PC-9 (cell line): Measurements from ENCODE around the gene LKAAEAR1. TPM values are rescaled to one million over a fixed set of nuclear protein-coding genes. Genes with fewer than 3 reads are reported as not detected.

Experiments used
- BruUV-seq: library from RNA; stranded (reverse); fragments of 400-500 nt; replicated peaks from 2 replicates; lab custom pipeline; 2021; lab: Mats Ljungman, UMichigan
- CTCF ChIA-PET: fragments of 300-600 bp; sonication (Branson Sonifier 250); formaldehyde crosslinking; loops from one replicate; lab custom pipeline; 2022; ENCODE audit warnings: antibody characterized with exemption; lab: Charles Lee
- POLR2A ChIA-PET: fragments of 300-600 bp; sonication (Branson Sonifier 250); formaldehyde crosslinking; loops from one replicate; lab custom pipeline; 2022; ENCODE audit warnings: antibody characterized with exemption; ENCODE audit not compliant: unreplicated experiment; lab: Charles Lee
- DNase-seq, 2 experiments: peaks; one replicate each; pipeline versions ENCODE4 v3.0.0 to v3.0.0-alpha.2; 2015 to 2022; ENCODE audit warnings: mixed read lengths in 1 of 2
- H2AFZ ChIP-seq: fragments of 200-600 bp; sonication (generic); 2 replicates; pipeline ENCODE4 v1.8.1; 2017; ENCODE audit warnings: antibody characterized with exemption
- H3F3A ChIP-seq: fragments of 200-600 bp; sonication (generic); 2 replicates; pipeline ENCODE4 v1.8.1; 2017; ENCODE audit warnings: antibody characterized with exemption, mild to moderate bottlenecking, low read depth; ENCODE audit not compliant: insufficient read depth
- H3K27ac ChIP-seq: fragments of 200-600 bp; sonication (generic); 2 replicates; pipeline ENCODE4 v1.6.1; 2016; ENCODE audit warnings: mixed run types
- H3K27me3 ChIP-seq: fragments of 200-600 bp; sonication (generic); 2 replicates; pipeline ENCODE4 v1.6.1; 2016; ENCODE audit warnings: low read depth, mixed run types; ENCODE audit not compliant: insufficient read depth
- H3K36me3 ChIP-seq: fragments of 200-600 bp; sonication (generic); 2 replicates; pipeline ENCODE4 v1.6.1; 2016; ENCODE audit warnings: low read depth, mixed run types
- H3K4me1 ChIP-seq: fragments of 200-600 bp; sonication (generic); replicated peaks from 2 replicates; pipeline ENCODE4 v1.6.1; 2016; ENCODE audit warnings: mixed run types; ENCODE audit not compliant: insufficient read depth
- H3K4me2 ChIP-seq: fragments of 200-600 bp; sonication (generic); 2 replicates; pipeline ENCODE4 v1.6.1; 2017; ENCODE audit warnings: mixed run types
- H3K4me3 ChIP-seq: fragments of 200-600 bp; sonication (generic); 2 replicates; pipeline ENCODE4 v1.6.1; 2016; ENCODE audit warnings: mixed run types
- H3K79me2 ChIP-seq: fragments of 200-600 bp; sonication (generic); 2 replicates; pipeline ENCODE4 v1.6.1; 2017; ENCODE audit warnings: low read depth, mixed run types
- H3K9me2 ChIP-seq: fragments of 200-600 bp; sonication (generic); 2 replicates; pipeline ENCODE4 v1.8.1; 2017; ENCODE audit warnings: mild to moderate bottlenecking; ENCODE audit not compliant: insufficient read depth
- H3K9me3 ChIP-seq: fragments of 200-600 bp; sonication (generic); 2 replicates; pipeline ENCODE4 v1.8.1; 2016; ENCODE audit warnings: low read depth; ENCODE audit not compliant: insufficient read depth
- H4K20me1 ChIP-seq: fragments of 200-600 bp; sonication (generic); 2 replicates; pipeline ENCODE4 v1.8.1; 2017; ENCODE audit not compliant: insufficient read depth
- EZH2 ChIP-seq: fragments of 200-600 bp; sonication (generic); IDR thresholded peaks from 2 replicates; pipeline ENCODE4 v1.8.0; 2017; ENCODE audit warnings: antibody characterized with exemption, low read depth
- intact Hi-C: fragments of 100-400 bp; cut with micrococcal nuclease; formaldehyde crosslinking; loops from one replicate; pipeline ENCODE4 v1.10.0; 2022; ENCODE audit not compliant: unreplicated experiment
- total RNA-seq: library from RNA; stranded (reverse); gene quantifications from 2 replicates; pipeline ENCODE4 v1.2.3, GENCODE V29; 2021
- TF ChIP-seq, protein P1 (sequence below): fragments of 200-600 bp; sonication (generic); conservative IDR thresholded peaks from 2 replicates; pipeline ENCODE4 v1.6.1; 2017; ENCODE audit warnings: mixed run types, antibody characterized with exemption, mild to moderate bottlenecking, moderate library complexity

LKAAEAR1 gene
- total RNA-seq, 1 experiment from 2014 or later = not detected

- Histone ChIP-seq H3K27me3 (peaks cover 15% of the 10 kb centered on the region; the same call in 1 of the 2 replicates), H3K27ac (no peak overlapping the region), H3K36me3 (no peaks in the 10 kb centered on the region), H3K4me2 (peak overlapping the region; percentile 99), H2AFZ (peak overlapping the region; percentile 96), H3F3A (peaks cover 27% of the 10 kb centered on the region), H3K4me3 (peak overlapping the region; percentile 94), H3K9me3 (no peaks in the 10 kb centered on the region), H3K4me1 (peaks cover 14% of the 10 kb centered on the region), H4K20me1 (peaks cover 8% of the 10 kb centered on the region; the same call in 1 of the 2 replicates), H3K79me2 (peaks cover 12% of the 10 kb centered on the region), H3K9me2 (no peaks in the 10 kb centered on the region)
- DNase-seq = no peak
- TSS peak; percentile 56 for BruUV-seq
- intact Hi-C loops = loop anchor here (1.0 to 2.0 kb wide), 2 partner anchors 13 to 16 kb away; partner anchors contain the start of gene TCEA2
- ChIA-PET POLR2A (no interaction called here), CTCF (no interaction called here)
- TF ChIP-seq, protein P1, sequence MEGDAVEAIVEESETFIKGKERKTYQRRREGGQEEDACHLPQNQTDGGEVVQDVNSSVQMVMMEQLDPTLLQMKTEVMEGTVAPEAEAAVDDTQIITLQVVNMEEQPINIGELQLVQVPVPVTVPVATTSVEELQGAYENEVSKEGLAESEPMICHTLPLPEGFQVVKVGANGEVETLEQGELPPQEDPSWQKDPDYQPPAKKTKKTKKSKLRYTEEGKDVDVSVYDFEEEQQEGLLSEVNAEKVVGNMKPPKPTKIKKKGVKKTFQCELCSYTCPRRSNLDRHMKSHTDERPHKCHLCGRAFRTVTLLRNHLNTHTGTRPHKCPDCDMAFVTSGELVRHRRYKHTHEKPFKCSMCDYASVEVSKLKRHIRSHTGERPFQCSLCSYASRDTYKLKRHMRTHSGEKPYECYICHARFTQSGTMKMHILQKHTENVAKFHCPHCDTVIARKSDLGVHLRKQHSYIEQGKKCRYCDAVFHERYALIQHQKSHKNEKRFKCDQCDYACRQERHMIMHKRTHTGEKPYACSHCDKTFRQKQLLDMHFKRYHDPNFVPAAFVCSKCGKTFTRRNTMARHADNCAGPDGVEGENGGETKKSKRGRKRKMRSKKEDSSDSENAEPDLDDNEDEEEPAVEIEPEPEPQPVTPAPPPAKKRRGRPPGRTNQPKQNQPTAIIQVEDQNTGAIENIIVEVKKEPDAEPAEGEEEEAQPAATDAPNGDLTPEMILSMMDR = no peak
- no peak for TF ChIP-seq EZH2
Observed at GRCh38 chr20:64078934-64079272, 5.3 kb downstream of the LKAAEAR1 start.

DNA sequence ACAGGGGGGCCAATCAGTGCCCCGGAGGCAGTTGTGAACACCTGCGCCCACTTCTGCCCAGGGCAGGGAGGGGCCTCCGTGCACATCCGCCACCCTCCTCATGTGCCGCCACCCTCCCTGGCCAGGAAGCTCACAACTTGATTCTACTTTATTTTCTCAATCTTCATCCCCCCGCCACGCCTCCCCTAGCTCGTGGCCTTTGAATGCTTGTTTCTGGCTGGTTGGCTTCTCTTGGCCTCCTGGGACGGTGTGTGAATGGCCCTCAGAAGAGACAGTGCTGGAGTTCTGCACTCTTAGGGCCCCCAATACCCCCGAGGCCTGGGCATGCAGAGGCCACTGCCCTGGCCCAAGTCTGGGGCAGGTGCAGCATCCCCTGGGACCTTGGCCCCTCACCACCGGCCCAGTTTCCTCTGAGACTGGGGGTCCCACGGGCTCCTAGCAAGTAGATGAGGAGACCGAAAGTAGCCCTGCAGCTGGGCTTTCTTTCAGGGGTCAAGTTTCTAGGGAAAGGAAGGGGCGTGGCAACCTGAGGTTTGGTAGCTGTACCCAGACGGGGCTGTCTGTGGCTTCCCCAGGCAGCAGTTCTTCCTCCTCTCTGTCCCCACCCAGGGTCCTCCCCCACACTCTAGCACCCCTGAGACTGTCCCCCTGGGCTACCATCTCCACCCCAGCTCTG lies 6.2 kb downstream of the LKAAEAR1 start:
- intact Hi-C loops = loop anchor here (2.0 kb wide), 1 partner anchor 15 kb away; the partner anchor contains the start of gene TCEA2
- peaks cover 10% of the 10 kb centered on the region; the same call in 1 of the 2 replicates for H3K27me3 ChIP-seq
- H3K9me3 ChIP-seq = no peaks in the 10 kb centered on the region
- peaks cover 8% of the 10 kb centered on the region; the same call in 1 of the 2 replicates for H4K20me1 ChIP-seq
- no peak overlapping the region for H2AFZ ChIP-seq
- no peak for DNase-seq
- peak overlapping the region; percentile 94; the same call in 1 of the 2 replicates for H3K4me3 ChIP-seq
- ChIA-PET CTCF (no interaction called here), POLR2A (interaction anchor here (0.7 kb wide), 2 partner anchors 40 to 395 kb away, joined by 3 to 5 read pairs; no protein-coding TSS in a partner anchor)
- peak overlapping the region; percentile 99 for H3K4me2 ChIP-seq
- TF ChIP-seq, protein P1 = no peak
- TF ChIP-seq EZH2 = no peak
- peaks cover 12% of the 10 kb centered on the region for H3K79me2 ChIP-seq
- H3K36me3 ChIP-seq = no peaks in the 10 kb centered on the region
- no TSS peak for BruUV-seq
- H3F3A ChIP-seq = peaks cover 28% of the 10 kb centered on the region
- H3K9me2 ChIP-seq = no peaks in the 10 kb centered on the region
- H3K4me1 ChIP-seq = peaks cover 14% of the 10 kb centered on the region
- no peak overlapping the region for H3K27ac ChIP-seq

DNA sequence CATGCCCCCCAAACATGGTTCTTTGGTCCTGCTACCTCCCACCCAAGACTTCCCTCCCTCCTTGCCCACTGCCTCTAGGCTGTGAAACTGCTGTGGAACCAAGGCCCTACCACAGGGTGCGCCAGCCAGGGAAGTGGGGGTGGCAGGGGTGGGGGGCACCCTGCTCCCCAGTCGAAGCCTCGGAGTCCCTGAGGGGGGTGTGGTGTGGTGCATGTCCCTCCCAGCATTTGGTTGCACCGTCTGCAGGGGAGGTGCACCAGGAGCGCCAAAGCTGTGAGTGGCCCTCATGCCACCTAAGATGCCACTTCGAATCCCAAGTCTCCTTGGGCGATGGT lies 6.7 kb downstream of the LKAAEAR1 start:
- Histone ChIP-seq H2AFZ (no peak overlapping the region), H3F3A (peaks cover 30% of the 10 kb centered on the region), H3K27ac (no peak overlapping the region), H3K9me3 (no peaks in the 10 kb centered on the region), H4K20me1 (peaks cover 8% of the 10 kb centered on the region; the same call in 1 of the 2 replicates), H3K27me3 (peaks cover 8% of the 10 kb centered on the region; the same call in 1 of the 2 replicates), H3K4me1 (peaks cover 14% of the 10 kb centered on the region), H3K4me3 (no peak overlapping the region), H3K4me2 (peak overlapping the region; percentile 99; the same call in 1 of the 2 replicates), H3K79me2 (peaks cover 12% of the 10 kb centered on the region), H3K36me3 (no peaks in the 10 kb centered on the region), H3K9me2 (no peaks in the 10 kb centered on the region)
- intact Hi-C loops = no loop called here
- DNase-seq = no peak
- ChIA-PET POLR2A (no interaction called here), CTCF (no interaction called here)
- BruUV-seq = no TSS peak
- TF ChIP-seq EZH2 = no peak
- TF ChIP-seq, protein P1 = no peak
